Epithelial cell of proximal tubule (primary cell): ENCODE results near the gene IKZF1. TPM values are rescaled to one million over a fixed set of nuclear protein-coding genes. Genes with fewer than 3 reads are reported as not detected.

Experiments
- DNase-seq: peaks from one replicate; pipeline ENCODE4 v3.0.0-alpha.2; 2011; ENCODE audit warnings: low read depth
- H3K4me3 ChIP-seq: 2 replicates; pipeline ENCODE4 v1.5.1; 2011; ENCODE audit warnings: low read depth, mild to moderate bottlenecking, low read length
- total RNA-seq: library from RNA; depleted of rRNA; stranded (reverse); fragments of >200 nt; gene quantifications from 2 replicates; pipeline ENCODE4 v1.2.3, GENCODE V29; 2015
- TF ChIP-seq, protein P1 (sequence below): conservative IDR thresholded peaks from 2 replicates; pipeline ENCODE4 v1.5.1; 2012; ENCODE audit warnings: low read depth, mild to moderate bottlenecking, low read length

The IKZF1 gene
- total RNA-seq, 1 donor from 2014 or later = not detected

DNA sequence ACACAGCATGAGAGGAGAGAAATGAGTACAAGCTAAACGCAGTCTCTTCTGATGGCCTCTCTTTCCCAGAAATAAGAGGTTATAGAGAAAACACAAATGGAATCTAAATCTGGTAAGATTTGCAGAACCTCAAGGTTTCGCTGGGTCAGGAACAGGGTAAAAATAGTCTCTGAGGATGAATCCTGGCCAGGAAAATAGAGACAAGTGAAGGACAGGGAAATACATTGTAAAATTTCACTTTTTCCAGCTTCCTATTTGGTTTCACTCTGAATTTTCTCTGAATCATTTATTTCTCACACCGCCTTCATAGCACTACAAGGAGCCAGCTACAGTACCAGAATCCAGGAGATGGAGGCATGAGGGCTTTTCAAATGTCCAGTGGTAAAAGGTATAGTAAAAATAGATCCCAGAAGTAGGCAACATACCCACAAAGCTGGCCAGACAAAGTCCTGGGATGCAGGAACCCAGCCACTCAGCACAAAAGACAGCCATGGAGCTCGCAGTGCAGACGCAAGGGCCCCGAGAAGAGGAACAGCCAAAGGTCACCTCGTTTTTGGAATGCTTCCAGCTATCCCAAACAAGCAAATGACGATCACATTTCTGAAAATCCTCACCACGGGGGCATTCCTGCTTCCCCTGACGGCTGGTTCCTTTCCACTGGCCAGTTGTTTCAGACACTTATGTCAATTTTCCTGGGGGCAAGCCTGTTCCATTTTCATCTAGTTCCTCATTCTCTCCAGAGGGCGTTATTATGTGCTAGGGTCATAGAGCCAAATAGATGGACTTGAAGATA is 21.5 kb upstream of the IKZF1 start:
- DNase-seq = no peak
- no peak overlapping the region for H3K4me3 ChIP-seq
- TF ChIP-seq, protein P1, sequence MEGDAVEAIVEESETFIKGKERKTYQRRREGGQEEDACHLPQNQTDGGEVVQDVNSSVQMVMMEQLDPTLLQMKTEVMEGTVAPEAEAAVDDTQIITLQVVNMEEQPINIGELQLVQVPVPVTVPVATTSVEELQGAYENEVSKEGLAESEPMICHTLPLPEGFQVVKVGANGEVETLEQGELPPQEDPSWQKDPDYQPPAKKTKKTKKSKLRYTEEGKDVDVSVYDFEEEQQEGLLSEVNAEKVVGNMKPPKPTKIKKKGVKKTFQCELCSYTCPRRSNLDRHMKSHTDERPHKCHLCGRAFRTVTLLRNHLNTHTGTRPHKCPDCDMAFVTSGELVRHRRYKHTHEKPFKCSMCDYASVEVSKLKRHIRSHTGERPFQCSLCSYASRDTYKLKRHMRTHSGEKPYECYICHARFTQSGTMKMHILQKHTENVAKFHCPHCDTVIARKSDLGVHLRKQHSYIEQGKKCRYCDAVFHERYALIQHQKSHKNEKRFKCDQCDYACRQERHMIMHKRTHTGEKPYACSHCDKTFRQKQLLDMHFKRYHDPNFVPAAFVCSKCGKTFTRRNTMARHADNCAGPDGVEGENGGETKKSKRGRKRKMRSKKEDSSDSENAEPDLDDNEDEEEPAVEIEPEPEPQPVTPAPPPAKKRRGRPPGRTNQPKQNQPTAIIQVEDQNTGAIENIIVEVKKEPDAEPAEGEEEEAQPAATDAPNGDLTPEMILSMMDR = no peak

DNA sequence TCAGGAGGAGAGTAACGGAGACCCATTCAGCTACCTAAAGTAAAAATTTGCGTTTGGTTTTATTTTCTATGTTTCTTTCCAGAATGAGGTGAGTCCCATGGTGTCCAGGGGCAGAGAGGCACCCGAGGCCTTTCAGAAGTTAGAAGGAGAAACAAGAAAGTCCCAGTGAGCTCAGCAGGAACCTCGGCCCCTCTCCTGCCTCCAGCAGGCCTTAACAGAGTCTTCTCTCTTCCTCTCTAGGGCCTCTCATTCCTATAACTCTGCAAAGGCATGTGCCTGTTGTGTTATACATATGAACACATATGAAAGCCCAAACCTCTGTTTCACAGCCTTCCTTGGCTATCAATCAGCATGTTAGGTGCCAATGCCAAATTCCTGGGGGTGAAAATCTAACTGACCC is 20.8 kb upstream of the IKZF1 start:
- no peak for DNase-seq
- TF ChIP-seq, protein P1 = no peak
- no peak overlapping the region for H3K4me3 ChIP-seq

DNA sequence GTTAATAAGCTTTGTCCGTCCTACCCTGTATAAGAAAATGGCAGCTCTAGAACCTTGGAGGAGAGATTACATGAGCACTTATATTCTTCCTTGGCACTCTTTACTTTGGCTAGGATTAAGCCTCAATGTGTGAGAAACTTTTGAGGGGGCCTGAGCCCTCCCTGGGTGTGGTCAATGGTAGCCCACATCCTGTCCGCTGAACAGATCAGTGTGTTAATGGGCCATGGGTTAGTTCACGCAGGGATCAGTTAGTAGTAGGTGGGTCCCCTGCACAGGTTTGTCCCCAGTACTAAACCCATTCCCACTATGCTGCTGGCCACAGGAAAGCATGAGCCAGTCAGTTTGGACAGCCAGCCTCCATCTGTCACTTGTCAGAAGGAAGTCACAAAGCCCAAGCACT is 20.2 kb upstream of the IKZF1 start:
- no peak for DNase-seq
- H3K4me3 ChIP-seq = no peak overlapping the region
- TF ChIP-seq, protein P1 = no peak

DNA sequence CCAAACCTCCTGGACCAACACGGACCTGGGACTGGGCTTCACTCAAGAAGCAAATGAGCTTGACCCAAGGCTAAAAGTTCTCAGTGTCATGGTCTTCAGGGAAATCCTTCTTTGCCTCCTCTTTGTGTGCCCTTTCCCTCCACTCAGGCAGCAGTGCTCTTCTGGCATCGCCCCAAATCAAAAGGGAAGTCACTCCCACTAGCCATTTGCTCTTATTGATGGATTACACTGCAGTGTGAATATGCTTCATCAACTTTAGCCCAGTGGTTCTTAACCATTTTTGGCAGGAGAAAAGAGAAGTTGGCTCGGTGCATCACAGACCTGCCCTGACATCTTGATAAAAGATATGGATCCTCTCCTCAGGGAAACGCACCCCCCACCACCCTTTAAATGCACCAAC is 19.2 kb upstream of the IKZF1 start:
- no peak for DNase-seq
- TF ChIP-seq, protein P1 = no peak
- H3K4me3 ChIP-seq = no peak overlapping the region

DNA sequence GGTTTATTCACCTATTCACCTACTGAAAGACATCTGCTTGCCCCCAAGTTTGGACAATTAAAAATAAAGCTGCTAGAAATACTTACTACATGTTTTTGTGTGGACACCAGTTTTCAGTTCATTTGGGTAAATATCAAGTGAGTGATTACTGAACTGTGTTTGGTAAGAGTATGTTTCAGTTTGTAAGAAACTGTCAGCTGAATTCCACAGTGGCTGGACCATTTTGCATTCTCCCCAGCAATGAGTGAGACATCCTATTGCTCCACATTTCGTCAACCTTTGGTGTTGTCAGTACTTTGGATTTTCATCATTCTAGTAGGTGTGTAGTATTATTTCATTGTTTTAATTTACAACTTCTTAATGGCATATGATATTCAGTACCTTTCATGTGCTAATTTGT is 17.4 kb upstream of the IKZF1 start:
- H3K4me3 ChIP-seq = no peak overlapping the region
- TF ChIP-seq, protein P1 = no peak
- no peak for DNase-seq

DNA sequence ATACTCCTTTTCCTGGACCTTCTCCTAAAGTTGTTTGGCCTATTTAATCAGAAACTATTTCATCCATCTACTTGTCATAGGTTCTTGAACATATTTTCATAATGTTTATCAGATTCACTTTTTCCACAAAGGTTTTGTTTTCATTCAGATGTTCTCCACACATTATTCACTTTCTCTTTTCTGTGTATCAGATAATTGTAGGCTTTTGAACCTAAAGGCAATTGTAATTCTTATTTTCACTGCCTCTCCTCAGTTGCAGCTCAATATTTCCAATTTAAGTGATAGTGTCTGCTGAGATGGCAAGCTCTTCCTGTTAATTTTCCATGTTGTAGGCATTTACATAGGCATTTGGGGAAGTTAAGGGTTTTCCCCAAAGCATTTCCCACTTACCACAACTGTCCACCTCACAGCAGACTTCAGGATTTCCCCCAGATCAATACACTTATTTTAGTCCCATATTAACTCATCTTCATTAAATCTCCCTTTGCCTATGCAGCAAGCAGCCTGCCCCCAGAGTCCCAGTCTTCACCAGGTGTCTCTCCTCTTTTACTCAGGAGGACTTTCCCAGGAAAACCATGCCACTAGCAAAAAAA is 12.3 kb upstream of the IKZF1 start:
- TF ChIP-seq, protein P1 = no peak
- no peak for DNase-seq

DNA sequence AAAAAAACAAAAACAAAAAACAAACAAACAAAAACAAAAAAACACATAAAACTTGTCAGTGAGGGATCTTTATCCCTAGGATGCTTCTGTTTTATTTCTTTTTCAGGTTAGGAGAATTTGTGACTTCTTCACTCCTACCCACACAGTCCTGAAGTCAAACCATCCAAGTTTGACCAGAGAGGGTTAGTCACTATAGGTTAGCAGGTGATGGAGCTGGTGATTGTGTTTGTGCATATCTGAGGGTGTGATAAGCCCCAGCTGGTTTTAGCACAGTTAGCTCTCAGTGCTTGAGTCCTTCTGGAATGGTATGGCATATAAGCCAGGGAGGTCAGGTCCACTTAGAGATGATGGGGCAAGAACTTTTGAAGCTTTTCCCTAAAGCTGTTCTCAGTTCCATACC is 11.8 kb upstream of the IKZF1 start:
- H3K4me3 ChIP-seq = no peak overlapping the region
- DNase-seq = no peak
- TF ChIP-seq, protein P1 = no peak

More for the DNA sequence above, 12.3 kb upstream of the IKZF1 start:
- H3K4me3 ChIP-seq = no peak overlapping the region
